ENCODE results near the gene FLT1.

FLT1 gene

GRCh38 chr13:28526876-28527275, 31.9 kb upstream of the FLT1 start:
- peaks cover 32% of the 10 kb centered on the region for H3K27me3 ChIP-seq
- TF ChIP-seq, protein P1, sequence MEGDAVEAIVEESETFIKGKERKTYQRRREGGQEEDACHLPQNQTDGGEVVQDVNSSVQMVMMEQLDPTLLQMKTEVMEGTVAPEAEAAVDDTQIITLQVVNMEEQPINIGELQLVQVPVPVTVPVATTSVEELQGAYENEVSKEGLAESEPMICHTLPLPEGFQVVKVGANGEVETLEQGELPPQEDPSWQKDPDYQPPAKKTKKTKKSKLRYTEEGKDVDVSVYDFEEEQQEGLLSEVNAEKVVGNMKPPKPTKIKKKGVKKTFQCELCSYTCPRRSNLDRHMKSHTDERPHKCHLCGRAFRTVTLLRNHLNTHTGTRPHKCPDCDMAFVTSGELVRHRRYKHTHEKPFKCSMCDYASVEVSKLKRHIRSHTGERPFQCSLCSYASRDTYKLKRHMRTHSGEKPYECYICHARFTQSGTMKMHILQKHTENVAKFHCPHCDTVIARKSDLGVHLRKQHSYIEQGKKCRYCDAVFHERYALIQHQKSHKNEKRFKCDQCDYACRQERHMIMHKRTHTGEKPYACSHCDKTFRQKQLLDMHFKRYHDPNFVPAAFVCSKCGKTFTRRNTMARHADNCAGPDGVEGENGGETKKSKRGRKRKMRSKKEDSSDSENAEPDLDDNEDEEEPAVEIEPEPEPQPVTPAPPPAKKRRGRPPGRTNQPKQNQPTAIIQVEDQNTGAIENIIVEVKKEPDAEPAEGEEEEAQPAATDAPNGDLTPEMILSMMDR (IDR thresholded peaks at IDR 0.05; ENCODE audit: low read depth, low read length), result no peak
- H3K4me1 ChIP-seq, result no peaks in the 10 kb centered on the region
- DNase-seq, result no peak
- no peaks in the 10 kb centered on the region for H3K9me3 ChIP-seq
- no peaks in the 10 kb centered on the region for H3K36me3 ChIP-seq
- no peak overlapping the region for H3K4me3 ChIP-seq (ENCODE audit: low read depth, low read length)

- H3K27me3 ChIP-seq, result peaks cover 26% of the 10 kb centered on the region
Observed at GRCh38 chr13:28522871-28523270, 27.9 kb upstream of the FLT1 start.

DNA sequence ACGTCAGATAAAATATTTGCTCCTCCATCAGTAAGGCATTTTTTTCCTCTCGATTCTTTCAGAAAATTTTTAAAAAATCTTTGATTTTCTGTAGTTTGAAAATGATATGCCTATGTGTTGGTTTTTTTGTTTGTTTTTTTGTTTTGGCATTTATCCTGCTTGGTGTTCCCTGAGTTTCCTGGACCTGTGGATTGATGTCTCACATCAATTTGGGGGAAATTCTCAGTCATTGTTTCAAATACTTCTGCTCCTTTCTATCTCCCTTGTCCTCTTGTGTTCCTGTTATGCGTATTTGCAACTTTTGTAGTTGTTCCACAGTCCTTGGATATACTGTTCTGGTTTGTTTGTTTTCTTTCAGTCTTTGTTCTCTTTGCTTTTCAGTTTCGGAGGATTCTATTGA, 18.8 kb upstream of the FLT1 start:
- TF ChIP-seq, protein P1 (IDR thresholded peaks at IDR 0.05; ENCODE audit: low read depth, low read length), result no peak
- Histone ChIP-seq H3K36me3 (no peaks in the 10 kb centered on the region), H3K9me3 (no peaks in the 10 kb centered on the region), H3K4me3 (ENCODE audit: low read depth, low read length) (no peak overlapping the region), H3K27me3 (peaks cover 9% of the 10 kb centered on the region; the same call in 1 of the 2 replicates), H3K4me1 (no peaks in the 10 kb centered on the region)
- DNase-seq, result no peak

More at GRCh38 chr13:28522871-28523270, 27.9 kb upstream of the FLT1 start:
- no peaks in the 10 kb centered on the region for H3K4me1 ChIP-seq
- no peak for DNase-seq
- no peak overlapping the region for H3K4me3 ChIP-seq (ENCODE audit: low read depth, low read length)
- H3K9me3 ChIP-seq, result no peaks in the 10 kb centered on the region
- TF ChIP-seq, protein P1 (IDR thresholded peaks at IDR 0.05; ENCODE audit: low read depth, low read length), result no peak
- H3K36me3 ChIP-seq, result no peaks in the 10 kb centered on the region

DNA sequence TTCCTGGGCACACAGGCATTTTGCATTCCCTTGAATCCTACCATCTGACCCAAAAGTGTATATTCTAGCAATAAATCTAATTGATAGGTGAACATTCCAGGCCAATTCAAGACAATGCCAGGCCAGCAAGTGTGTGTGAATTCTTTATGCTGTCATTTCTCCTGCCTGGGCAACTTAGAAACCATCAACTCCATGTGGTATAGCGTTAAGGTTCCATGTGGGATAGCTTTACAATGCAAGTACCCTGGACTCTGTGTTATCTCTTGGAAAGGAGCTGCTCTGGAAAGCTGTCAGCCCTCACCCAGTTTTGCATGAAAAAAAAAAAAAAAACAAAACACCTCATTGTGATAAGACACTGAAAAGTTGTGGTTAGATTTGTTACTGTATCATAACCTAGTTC, 15.6 kb upstream of the FLT1 start:
- Histone ChIP-seq H3K36me3 (no peaks in the 10 kb centered on the region), H3K4me3 (ENCODE audit: low read depth, low read length) (no peak overlapping the region), H3K27me3 (no peaks in the 10 kb centered on the region), H3K9me3 (no peaks in the 10 kb centered on the region), H3K4me1 (no peaks in the 10 kb centered on the region)
- TF ChIP-seq, protein P1 (IDR thresholded peaks at IDR 0.05; ENCODE audit: low read depth, low read length), result no peak
- no peak for DNase-seq

GRCh38 chr13:28510066-28510465, 15.1 kb upstream of the FLT1 start:
- TF ChIP-seq, protein P1 (IDR thresholded peaks at IDR 0.05; ENCODE audit: low read depth, low read length), result no peak

DNA sequence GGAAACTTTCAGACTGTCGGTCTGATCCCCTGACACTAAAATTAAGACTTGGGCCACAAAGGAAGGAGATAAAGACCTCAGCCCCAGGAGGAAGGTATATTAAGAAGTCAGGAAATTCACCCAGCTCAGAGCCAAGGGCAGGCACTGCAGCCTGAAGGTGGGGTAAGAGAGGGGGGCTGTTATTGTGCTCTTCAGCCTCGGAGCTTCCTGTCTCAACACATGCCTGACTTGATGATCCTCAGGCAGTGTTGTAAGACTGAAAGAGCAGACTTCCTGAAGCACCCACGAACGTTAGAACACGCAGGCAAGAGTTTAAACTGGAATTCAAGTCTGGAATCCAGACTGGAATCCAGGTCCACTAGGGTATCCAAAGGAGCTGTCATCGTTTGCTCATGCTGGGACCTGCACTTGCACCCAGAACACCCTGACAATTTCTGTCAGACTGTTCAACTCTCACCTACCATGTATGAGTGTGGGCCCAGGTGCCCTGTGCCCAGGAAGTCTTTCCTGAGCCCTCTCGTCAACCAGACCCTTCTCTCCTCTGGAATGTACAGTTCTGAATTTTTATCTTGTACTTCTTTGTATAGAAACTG, 10.7 kb upstream of the FLT1 start:
- TF ChIP-seq, protein P1 (IDR thresholded peaks at IDR 0.05; ENCODE audit: low read depth, low read length), result no peak
- no peaks in the 10 kb centered on the region for H3K9me3 ChIP-seq
- no peaks in the 10 kb centered on the region for H3K36me3 ChIP-seq
- no peaks in the 10 kb centered on the region for H3K27me3 ChIP-seq
- no peak for DNase-seq
- H3K4me1 ChIP-seq, result no peaks in the 10 kb centered on the region; the same call in 1 of the 2 replicates
- no peak overlapping the region for H3K4me3 ChIP-seq (ENCODE audit: low read depth, low read length)

More at GRCh38 chr13:28510066-28510465, 15.1 kb upstream of the FLT1 start:
- H3K4me3 ChIP-seq (ENCODE audit: low read depth, low read length), result no peak overlapping the region
- no peaks in the 10 kb centered on the region for H3K36me3 ChIP-seq
- no peak for DNase-seq
- H3K27me3 ChIP-seq, result no peaks in the 10 kb centered on the region
- H3K4me1 ChIP-seq, result no peaks in the 10 kb centered on the region
- H3K9me3 ChIP-seq, result no peaks in the 10 kb centered on the region
